NB4 (cell line): ENCODE results near the gene TYW1.
"Not testable (repeated sequence)": the region's sequence is repeated elsewhere in the genome, so short reads cannot be mapped to it uniquely, and the experiment has no call there.

ENCODE experiments used
- CTCF ChIP-seq: IDR thresholded peaks from one replicate; pipeline ENCODE4 v1.5.1; 2012; ENCODE audit warnings: low read depth, low read length
- MYC ChIP-seq: IDR thresholded peaks from 2 replicates; pipeline ENCODE4 v1.6.1; 2011; ENCODE audit warnings: low read depth, low read length

- not testable (repeated sequence) for TF ChIP-seq CTCF, MYC
These were observed 157.7 kb downstream of the TYW1 start for GRCh38 chr7:67154374-67154773.
